Activated T-helper 2 cell treated with anti-CD3 and anti-CD28 coated beads, Interferon-gamma antibody, Interleukin-2, Interleukin-4, amounts not matched to agents 10 μg/mL and 5 μg/mL and 100 μg/mL, durations not matched to agents 14 hours and 24 hours and 36 hours (primary cell): ENCODE data around the gene FTSJ3. TPM values are rescaled to one million over a fixed set of nuclear protein-coding genes. Genes with fewer than 3 reads are reported as not detected.
"Not testable (repeated sequence)": the region's sequence is repeated elsewhere in the genome, so short reads cannot be mapped to it uniquely, and the experiment has no call there.

Source experiments
- DNase-seq: peaks from one replicate; pipeline ENCODE4 v3.0.0; 2021; ENCODE audit warnings: low spot score
- H3K27ac Mint-ChIP-seq: one replicate; pipeline ENCODE4 v1.8.0; 2021; ENCODE audit warnings: mixed read lengths
- H3K27me3 Mint-ChIP-seq: one replicate; pipeline ENCODE4 v1.8.0; 2021; ENCODE audit warnings: low read depth, mixed read lengths
- H3K36me3 Mint-ChIP-seq: one replicate; pipeline ENCODE4 v1.8.0; 2021; ENCODE audit warnings: low read depth, mixed read lengths
- H3K4me1 Mint-ChIP-seq: one replicate; pipeline ENCODE4 v1.8.0; 2021; ENCODE audit warnings: low read depth, mixed read lengths
- H3K4me3 Mint-ChIP-seq: one replicate; pipeline ENCODE4 v1.8.0; 2021; ENCODE audit warnings: low read depth, mild to moderate bottlenecking, moderate library complexity, mixed read lengths
- H3K9me3 Mint-ChIP-seq: one replicate; pipeline ENCODE4 v1.8.0; 2021; ENCODE audit warnings: mixed read lengths
- intact Hi-C: fragments of 100-400 bp; cut with micrococcal nuclease; formaldehyde crosslinking; loops from one replicate; pipeline ENCODE4 v1.15.1; 2023
- total RNA-seq: library from RNA; stranded (reverse); gene quantifications from 2 replicates; pipeline ENCODE4 v1.2.3, GENCODE V29; 2022

Gene FTSJ3, protein sequence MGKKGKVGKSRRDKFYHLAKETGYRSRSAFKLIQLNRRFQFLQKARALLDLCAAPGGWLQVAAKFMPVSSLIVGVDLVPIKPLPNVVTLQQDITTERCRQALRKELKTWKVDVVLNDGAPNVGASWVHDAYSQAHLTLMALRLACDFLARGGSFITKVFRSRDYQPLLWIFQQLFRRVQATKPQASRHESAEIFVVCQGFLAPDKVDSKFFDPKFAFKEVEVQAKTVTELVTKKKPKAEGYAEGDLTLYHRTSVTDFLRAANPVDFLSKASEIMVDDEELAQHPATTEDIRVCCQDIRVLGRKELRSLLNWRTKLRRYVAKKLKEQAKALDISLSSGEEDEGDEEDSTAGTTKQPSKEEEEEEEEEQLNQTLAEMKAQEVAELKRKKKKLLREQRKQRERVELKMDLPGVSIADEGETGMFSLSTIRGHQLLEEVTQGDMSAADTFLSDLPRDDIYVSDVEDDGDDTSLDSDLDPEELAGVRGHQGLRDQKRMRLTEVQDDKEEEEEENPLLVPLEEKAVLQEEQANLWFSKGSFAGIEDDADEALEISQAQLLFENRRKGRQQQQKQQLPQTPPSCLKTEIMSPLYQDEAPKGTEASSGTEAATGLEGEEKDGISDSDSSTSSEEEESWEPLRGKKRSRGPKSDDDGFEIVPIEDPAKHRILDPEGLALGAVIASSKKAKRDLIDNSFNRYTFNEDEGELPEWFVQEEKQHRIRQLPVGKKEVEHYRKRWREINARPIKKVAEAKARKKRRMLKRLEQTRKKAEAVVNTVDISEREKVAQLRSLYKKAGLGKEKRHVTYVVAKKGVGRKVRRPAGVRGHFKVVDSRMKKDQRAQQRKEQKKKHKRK
- total RNA-seq: 75.0 and 80.7 TPM in 2 replicates

GRCh38 chr17:63827002-63827800 is at the start of gene FTSJ3, which contains the start of gene PSMC5:
FTSJ3 (minus strand) TSS chr17:63827663; CDS start chr17:63826902, 761 bp downstream.
PSMC5 (plus strand) TSS chr17:63827431; CDS start chr17:63827491, 60 bp downstream.
- H3K4me3 Mint-ChIP-seq: peak within 1 kb of the TSS; percentile 94
- peak; percentile 94 for DNase-seq
- H3K9me3 Mint-ChIP-seq: no peaks in the 10 kb centered on the region
- peak within 1 kb of the TSS; percentile 99 for H3K27ac Mint-ChIP-seq
- H3K27me3 Mint-ChIP-seq: no peaks in the 10 kb centered on the region
- intact Hi-C loops: loop anchor here (1.0 to 5.0 kb wide), 4 partner anchors 16 to 680 kb away; partner anchors contain the start of genes CCDC47, CEP95, DDX5 and LIMD2
- peaks cover 94% of the 10 kb centered on the region for H3K36me3 Mint-ChIP-seq
- peaks cover 56% of the 10 kb centered on the region for H3K4me1 Mint-ChIP-seq

GRCh38 chr17:63874693-63875092 is 47.2 kb upstream of the FTSJ3 start:
- H3K27me3 Mint-ChIP-seq, H3K4me3 Mint-ChIP-seq, H3K9me3 Mint-ChIP-seq, H3K4me1 Mint-ChIP-seq, H3K27ac Mint-ChIP-seq, intact Hi-C loops, H3K36me3 Mint-ChIP-seq, DNase-seq: not testable (repeated sequence)

GRCh38 chr17:63874061-63874626 is 46.7 kb upstream of the FTSJ3 start:
- DNase-seq, H3K27ac Mint-ChIP-seq, H3K36me3 Mint-ChIP-seq, H3K4me3 Mint-ChIP-seq, H3K4me1 Mint-ChIP-seq, intact Hi-C loops, H3K9me3 Mint-ChIP-seq, H3K27me3 Mint-ChIP-seq: not testable (repeated sequence)

DNA sequence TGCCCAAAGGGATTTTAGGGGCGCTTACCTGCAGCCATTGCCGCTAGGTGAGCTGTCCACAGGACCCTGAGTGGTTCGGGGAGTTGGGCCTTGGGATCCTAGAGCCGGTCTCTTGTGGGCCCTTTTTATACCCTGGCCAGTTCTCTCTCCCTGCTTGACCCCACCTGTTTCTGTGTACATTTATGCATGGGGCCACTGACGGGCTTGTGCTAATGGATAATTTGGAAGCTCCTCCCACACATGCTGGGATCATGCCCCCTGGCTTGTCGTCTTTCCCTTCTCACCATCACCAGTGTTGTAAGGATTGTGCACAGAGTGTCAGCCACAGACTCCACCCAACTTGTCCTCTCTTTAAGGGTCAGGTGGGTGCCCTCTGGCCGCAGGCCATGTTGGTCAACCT is 46.1 kb upstream of the FTSJ3 start, which contains the start of gene CSH2:
Gene CSH2, minus strand, starts transcription at position 101 of the 400 bp plus-strand sequence. Its CDS starts 63 bp downstream, at position 38.
- H3K9me3 Mint-ChIP-seq, DNase-seq, intact Hi-C loops, H3K27ac Mint-ChIP-seq, H3K36me3 Mint-ChIP-seq, H3K27me3 Mint-ChIP-seq, H3K4me1 Mint-ChIP-seq, H3K4me3 Mint-ChIP-seq: not testable (repeated sequence)

GRCh38 chr17:63871646-63872365 is 44.3 kb upstream of the FTSJ3 start:
- H3K27me3 Mint-ChIP-seq, DNase-seq, H3K4me1 Mint-ChIP-seq, H3K27ac Mint-ChIP-seq, H3K36me3 Mint-ChIP-seq, H3K4me3 Mint-ChIP-seq, intact Hi-C loops, H3K9me3 Mint-ChIP-seq: not testable (repeated sequence)

DNA sequence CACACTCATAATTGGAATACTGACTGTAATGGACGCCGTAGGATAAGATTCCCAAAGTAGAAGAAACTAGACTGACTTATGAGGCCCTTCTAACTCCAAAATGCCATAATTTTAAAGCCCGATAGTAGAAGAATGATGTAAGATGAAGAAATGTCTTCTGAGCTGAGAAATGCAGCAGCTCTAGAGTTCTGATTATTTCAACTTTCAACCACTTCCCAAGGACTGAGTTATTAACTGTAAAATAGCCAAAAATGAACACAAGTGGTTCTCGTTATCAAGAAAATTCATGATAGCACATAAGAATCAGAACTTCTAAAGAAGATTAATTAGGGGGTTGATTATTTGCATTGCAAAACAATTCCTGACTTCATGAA is 42.8 kb upstream of the FTSJ3 start:
- H3K36me3 Mint-ChIP-seq, H3K4me1 Mint-ChIP-seq, H3K27me3 Mint-ChIP-seq, H3K27ac Mint-ChIP-seq, H3K9me3 Mint-ChIP-seq, DNase-seq, intact Hi-C loops, H3K4me3 Mint-ChIP-seq: not testable (repeated sequence)

DNA sequence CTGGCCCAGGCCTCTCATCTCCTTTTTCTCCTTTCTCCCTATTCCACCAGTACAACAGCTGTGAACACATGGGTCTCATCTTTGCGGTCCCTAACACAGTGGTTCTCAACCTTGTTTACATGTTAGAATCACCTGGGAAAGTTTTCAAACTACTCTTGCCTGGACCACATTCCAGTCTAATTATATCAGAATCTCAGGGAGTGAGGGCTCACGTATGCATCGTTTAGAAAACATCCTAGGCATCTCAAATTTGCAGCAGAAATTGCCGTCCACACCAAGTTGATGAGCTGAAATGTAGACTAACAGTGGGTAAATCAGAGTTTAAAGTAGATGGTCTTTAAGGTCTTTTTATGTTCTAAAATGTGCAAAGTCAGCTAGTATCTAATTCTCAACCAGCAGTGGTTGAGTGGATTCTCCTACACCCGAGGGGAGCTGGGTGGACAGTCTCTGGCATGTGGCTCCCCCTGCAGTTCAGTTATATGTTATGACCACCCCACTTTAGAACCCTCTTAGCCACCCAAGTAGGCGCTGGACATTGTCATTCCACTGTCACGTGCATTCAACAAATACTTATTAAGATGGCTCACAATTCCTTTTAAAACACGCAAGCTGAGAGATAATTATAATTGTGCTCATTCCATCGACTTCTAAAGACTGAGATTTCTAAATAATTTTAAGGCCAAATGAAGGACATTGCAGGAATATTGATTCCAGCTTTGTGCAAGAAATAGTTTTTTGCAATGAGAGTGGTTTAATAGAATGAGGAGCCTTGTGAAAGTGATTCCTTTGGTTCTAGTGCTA is 42.2 kb upstream of the FTSJ3 start:
- H3K27me3 Mint-ChIP-seq, H3K36me3 Mint-ChIP-seq, H3K9me3 Mint-ChIP-seq, intact Hi-C loops, DNase-seq, H3K4me3 Mint-ChIP-seq, H3K4me1 Mint-ChIP-seq, H3K27ac Mint-ChIP-seq: not testable (repeated sequence)

- H3K9me3 Mint-ChIP-seq, intact Hi-C loops, H3K4me1 Mint-ChIP-seq, H3K36me3 Mint-ChIP-seq, H3K4me3 Mint-ChIP-seq, H3K27me3 Mint-ChIP-seq, H3K27ac Mint-ChIP-seq, DNase-seq: not testable (repeated sequence)
Measured at GRCh38 chr17:63866625-63867024, 39.2 kb upstream of the FTSJ3 start.

GRCh38 chr17:63859257-63859656 is 31.8 kb upstream of the FTSJ3 start:
- Mint-ChIP-seq H3K27me3 (peaks cover 8% of the 10 kb centered on the region), H3K4me1 (no peaks in the 10 kb centered on the region), H3K27ac (no peak overlapping the region), H3K4me3 (no peak overlapping the region), H3K36me3 (no peaks in the 10 kb centered on the region), H3K9me3 (no peaks in the 10 kb centered on the region)
- DNase-seq: no peak
- intact Hi-C loops: no loop called here

GRCh38 chr17:63856425-63856824 is 29.0 kb upstream of the FTSJ3 start:
- H3K4me1 Mint-ChIP-seq, H3K9me3 Mint-ChIP-seq, intact Hi-C loops, H3K27ac Mint-ChIP-seq, H3K4me3 Mint-ChIP-seq, DNase-seq, H3K36me3 Mint-ChIP-seq: not testable (repeated sequence)
- peaks cover 18% of the 10 kb centered on the region for H3K27me3 Mint-ChIP-seq

- Mint-ChIP-seq H3K27ac (no peak overlapping the region), H3K36me3 (no peaks in the 10 kb centered on the region)
- no peak for DNase-seq
Measured at GRCh38 chr17:63855185-63855584, 27.7 kb upstream of the FTSJ3 start.

More at GRCh38 chr17:63855185-63855584, 27.7 kb upstream of the FTSJ3 start:
- intact Hi-C loops: no loop called here
- no peaks in the 10 kb centered on the region for H3K4me1 Mint-ChIP-seq
- H3K9me3 Mint-ChIP-seq: no peaks in the 10 kb centered on the region
- no peak overlapping the region for H3K4me3 Mint-ChIP-seq
- peaks cover 21% of the 10 kb centered on the region for H3K27me3 Mint-ChIP-seq
